Endothelial cell of hepatic sinusoid (primary cell): ENCODE measurements around the gene GRAMD4.
"Not testable (repeated sequence)": the region's sequence is repeated elsewhere in the genome, so short reads cannot be mapped to it uniquely, and the experiment has no call there.

Experiments
- in situ Hi-C: cut with HindIII; loops from 2 replicates; pipeline ENCODE4 v1.10.0; 2017; ENCODE audit warnings: low sequenced_read_pairs

GRAMD4 gene

DNA sequence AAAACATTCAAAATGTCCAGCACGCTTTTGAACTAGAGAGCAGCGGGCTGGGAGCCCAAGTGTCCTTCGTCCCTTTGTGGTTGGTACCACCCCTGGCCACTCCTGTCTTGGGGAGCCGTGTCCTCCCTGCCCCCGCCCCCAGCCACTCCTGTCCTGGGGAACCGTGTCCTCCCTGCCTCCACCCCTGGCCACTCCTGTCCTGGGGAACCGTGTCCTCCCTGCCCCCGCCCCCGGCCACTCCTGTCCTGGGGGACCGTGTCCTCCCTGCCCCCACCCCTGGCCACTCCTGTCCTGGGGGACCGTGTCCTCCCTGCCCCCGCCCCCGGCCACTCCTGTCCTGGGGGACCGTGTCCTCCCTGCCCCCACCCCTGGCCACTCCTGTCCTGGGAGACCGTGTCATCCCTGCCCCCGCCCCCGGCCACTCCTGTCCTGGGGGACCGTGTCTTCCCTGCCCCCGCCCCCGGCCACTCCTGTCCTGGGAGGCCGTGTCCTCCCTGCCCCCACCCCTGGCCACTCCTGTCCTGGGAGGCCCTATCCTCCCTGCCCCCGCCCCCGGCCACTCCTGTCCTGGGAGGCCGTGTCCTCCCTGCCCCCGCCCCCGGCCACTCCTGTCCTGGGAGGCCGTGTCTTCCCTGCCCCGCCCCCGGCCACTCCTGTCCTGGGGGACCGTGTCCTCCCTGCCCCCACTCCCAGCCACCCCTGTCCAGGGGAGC, 14.9 kb downstream of the GRAMD4 start:
- in situ Hi-C loops: not testable (repeated sequence)

DNA sequence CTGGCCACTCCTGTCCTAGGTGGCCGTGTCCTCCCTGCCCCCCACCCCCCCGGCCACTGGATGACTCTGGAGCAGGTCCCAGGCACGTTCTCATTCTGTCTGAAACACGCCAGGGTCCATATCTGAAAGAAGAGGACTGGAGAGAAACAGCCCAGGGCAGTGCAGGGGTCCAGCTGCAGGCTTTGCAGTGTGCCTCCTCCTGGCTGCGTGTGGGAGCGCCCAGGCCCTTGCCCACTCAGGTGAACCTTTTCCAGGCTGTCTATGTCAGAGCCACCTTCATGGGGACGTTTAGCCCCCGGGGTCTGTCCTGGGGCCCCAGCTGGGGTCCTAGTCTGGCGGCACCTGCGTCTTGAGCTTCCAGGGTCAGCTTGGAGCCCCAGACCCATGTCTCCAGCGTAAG, 15.6 kb downstream of the GRAMD4 start:
- in situ Hi-C loops: no loop called here

GRCh38 chr22:46636221-46637002, 16.2 kb downstream of the GRAMD4 start:
- in situ Hi-C loops: no loop called here

GRCh38 chr22:46637711-46638600, 17.8 kb downstream of the GRAMD4 start:
- in situ Hi-C loops: no loop called here

- in situ Hi-C loops: no loop called here
Observed at GRCh38 chr22:46638601-46639431, 18.6 kb downstream of the GRAMD4 start.

- in situ Hi-C loops: no loop called here
Observed at GRCh38 chr22:46639843-46640242, 19.7 kb downstream of the GRAMD4 start.

DNA sequence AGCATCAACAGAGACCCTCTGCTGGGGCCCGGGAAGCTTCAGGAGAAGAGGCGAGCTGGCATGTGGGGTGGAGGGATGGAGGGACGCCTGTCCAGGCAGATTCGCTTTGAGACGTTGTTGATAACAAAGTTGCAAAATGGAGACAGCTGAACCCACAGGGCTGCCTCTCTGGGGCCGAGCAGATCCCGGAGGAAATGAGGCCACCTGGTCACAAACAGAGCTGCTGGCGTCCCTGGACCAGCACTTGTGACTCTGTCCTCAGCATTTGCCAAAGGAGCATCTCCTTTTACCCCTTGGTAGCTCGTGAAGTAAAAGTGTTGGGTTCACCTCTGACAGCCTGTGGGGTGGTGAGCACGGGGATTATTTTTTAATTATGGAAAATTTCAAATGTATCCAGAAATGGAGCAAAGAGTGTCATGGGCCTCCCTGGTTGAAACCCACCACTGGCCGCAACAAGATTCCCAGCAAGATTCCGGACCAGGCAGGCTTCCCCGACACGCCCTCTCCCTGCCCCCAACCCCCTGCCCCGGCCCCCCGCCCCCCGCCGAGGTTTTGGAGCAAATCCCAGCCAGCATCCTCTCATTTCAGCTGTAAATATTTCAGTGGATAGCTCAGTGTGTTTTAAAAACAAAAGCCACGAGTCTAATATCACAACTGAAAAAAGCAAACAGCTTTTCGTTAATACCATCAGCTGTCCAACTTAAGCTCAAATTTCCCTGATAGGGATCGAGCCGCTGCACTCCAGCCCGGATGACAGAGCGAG, 20.3 kb downstream of the GRAMD4 start:
- in situ Hi-C loops: no loop called here

- in situ Hi-C loops: no loop called here
Observed at GRCh38 chr22:46641811-46642266, 21.7 kb downstream of the GRAMD4 start.

DNA sequence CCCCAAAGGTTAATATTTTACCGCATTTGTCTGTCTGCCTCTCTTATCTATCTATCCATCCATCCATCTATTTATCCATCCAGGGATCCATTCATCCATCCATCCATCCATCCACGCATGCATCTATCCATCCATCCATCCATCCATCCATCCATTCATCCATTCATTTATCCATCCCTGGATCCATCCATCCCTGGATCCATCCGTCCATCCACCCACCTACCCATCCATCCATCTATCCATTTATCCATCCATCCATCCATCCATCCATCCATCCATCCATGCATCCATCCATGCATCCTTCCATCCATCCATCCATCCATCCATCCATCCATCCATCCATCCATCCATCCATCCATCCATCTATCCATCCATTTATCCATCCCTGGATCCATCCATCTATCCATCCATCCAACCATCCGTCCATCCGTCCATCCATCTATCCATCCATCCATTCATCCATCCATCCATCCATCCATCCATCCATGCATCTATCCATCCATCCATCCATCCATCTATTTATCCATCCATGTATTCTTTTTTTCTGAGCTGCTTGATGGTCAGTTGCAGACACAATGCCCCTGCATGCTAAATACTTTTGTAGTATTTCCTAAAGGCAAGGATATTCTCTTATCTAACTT, 22.8 kb downstream of the GRAMD4 start:
- in situ Hi-C loops: not testable (repeated sequence)

- in situ Hi-C loops: no loop called here
Observed at GRCh38 chr22:46646531-46647215, 26.5 kb downstream of the GRAMD4 start.

DNA sequence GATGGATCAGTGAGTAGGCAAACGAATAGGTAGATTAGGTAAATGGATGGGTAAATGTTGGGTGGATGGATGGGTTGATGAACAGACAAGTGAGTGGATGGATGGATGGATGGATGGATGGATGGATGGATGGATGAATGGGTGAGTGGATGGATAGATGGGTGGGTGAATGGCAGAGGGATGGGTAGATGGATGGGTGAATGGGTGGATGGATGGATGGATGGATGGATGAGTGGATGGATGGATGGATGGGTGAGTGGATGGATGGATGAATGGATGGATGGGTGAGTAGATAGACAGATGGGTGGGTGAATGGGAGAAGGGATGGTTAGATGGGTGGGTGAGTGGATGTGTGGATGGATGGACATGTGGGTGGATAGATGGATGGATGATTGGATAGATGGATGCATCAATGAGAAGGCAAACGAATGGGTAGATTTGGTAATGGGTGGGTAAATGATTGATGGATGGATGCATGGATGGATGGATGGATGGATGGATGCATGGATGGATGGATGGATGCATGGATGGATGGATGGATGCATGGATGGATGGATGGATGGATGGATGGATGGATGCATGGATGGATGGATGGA, 28.1 kb downstream of the GRAMD4 start:
- in situ Hi-C loops: not testable (repeated sequence)

DNA sequence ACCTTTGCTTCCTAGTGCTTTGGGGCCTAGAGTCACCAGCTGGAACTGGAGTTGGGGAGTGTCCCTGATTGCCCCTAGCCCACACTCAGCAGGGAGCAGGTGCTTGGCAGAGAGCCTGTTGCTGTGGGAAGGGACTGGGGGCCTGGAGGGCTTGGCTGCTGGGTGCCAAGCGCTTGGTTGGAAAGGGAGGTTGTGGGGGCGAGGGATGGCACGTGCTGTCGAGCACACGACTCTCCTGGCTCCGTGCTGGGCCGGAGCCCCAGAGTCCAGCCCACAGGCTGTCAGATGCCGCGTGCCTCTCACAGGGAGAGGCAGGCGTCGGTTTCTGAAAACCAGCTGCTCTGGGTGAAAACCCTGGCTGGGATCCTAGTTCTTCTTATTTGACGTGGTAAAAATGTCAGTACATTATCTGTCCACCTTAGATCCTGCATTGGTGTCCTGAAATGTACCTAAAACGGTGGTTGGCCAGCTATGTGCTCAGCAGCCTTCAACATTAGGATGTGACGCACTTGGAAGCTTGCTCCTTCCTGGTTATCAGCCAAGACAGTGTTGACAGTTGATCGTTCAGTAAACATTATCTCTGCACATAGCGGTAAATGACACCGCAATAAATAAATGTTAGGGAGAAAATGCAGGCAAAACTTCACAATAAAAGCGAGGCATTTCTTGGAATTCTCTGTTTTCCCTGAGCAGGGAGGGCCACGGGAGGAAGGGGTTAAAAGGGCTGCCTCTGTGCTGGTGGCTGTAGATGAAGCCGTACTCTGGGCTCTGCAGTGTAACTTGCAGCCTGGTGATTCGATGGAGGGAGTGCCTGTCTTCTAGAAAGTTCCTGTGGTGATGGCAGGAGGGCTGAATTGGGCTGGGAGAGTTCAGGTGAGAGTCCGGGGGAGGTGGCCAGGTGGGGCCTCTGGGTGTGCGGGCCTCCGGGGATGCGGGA, 29.2 kb downstream of the GRAMD4 start:
- in situ Hi-C loops: loop anchor here (10.0 kb wide), 1 partner anchor 155 kb away; no protein-coding TSS in a partner anchor

DNA sequence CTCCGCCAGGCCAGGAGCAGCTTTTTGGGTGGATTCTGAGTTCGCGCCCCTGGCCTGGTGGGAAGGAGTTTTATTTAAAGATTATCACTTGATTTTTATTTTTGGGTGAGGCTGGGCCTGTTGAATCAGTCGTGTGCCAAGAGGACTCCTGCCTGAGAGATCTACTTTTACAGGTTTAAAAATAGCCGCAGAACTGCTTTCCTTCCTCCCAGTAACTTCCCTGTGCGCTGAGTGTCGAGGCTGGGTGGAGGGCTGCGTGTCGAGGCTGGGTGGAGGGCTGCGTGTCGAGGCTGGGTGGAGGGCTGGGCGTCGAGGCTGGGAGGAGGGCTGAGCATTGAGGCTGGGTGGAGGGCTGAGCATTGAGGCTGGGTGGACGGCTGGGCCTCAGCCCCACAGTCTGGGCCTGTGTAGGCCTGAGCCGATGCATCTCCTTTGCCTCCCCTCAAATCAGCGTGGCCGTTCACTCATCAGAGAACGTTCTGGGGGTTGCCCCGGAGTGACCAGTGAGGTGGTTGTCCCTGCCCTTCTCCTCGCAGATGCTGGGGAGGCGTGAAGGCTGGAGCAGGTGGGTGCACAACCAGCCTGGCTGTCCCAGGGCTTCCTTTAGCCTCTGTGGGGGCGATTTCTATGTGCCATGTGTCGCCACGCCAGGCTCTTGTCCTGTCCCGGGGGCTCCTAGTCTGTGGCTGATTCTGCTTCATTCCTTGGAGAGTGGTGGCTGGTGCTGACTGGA, 30.1 kb downstream of the GRAMD4 start:
- in situ Hi-C loops: loop anchor here (10.0 kb wide), 1 partner anchor 155 kb away; no protein-coding TSS in a partner anchor

DNA sequence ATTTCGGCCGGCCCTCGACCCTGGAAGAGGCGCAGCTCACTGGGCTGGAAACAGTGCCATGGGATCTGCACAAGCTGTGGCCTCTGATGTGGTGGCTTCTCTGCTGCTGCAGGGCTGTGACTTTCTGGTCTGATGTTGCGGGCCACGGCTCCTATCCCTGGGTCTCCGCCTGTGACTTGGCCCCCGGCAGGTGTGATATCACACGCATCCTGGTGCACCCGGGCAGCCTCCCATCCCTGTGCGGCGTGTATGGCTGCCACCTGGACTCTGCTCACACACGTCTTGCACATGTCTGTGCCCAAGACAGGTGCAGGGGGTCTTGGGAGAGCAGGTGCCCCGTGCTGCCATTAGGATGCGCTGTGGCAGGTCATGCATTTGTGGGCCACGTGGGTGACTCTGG, 31.1 kb downstream of the GRAMD4 start:
- in situ Hi-C loops: loop anchor here (10.0 kb wide), 1 partner anchor 157 kb away; no protein-coding TSS in a partner anchor

GRCh38 chr22:46652081-46652846, 32.1 kb downstream of the GRAMD4 start:
- in situ Hi-C loops: loop anchor here (10.0 kb wide), 1 partner anchor 157 kb away; no protein-coding TSS in a partner anchor
